Measurements from ENCODE around the gene JAKMIP1.
"Not testable (repeated sequence)": the region's sequence is repeated elsewhere in the genome, so short reads cannot be mapped to it uniquely, and the experiment has no call there.

The JAKMIP1 gene

GRCh38 chr4:6229095-6229494, 28.7 kb upstream of the JAKMIP1 start:
- DNase-seq (ENCODE audit: low read depth in 2 of 2), result no peak

GRCh38 chr4:6228158-6229067, 28.1 kb upstream of the JAKMIP1 start:
- no peak for DNase-seq (ENCODE audit: low read depth in 2 of 2)

GRCh38 chr4:6227412-6228157, 27.2 kb upstream of the JAKMIP1 start:
- no peak for DNase-seq (ENCODE audit: low read depth in 2 of 2)

- DNase-seq (ENCODE audit: low read depth in 2 of 2), result no peak
These were observed 26.2 kb upstream of the JAKMIP1 start for GRCh38 chr4:6226506-6226905.

GRCh38 chr4:6225469-6225868, 25.1 kb upstream of the JAKMIP1 start:
- DNase-seq (ENCODE audit: low read depth in 2 of 2), result no peak

- DNase-seq (ENCODE audit: low read depth in 2 of 2), result no peak
These were observed 24.4 kb upstream of the JAKMIP1 start for GRCh38 chr4:6224735-6225134.

GRCh38 chr4:6222761-6223292, 22.5 kb upstream of the JAKMIP1 start:
- no peak for DNase-seq (ENCODE audit: low read depth in 2 of 2)

- DNase-seq (ENCODE audit: low read depth in 2 of 2), result no peak
These were observed 21.8 kb upstream of the JAKMIP1 start for GRCh38 chr4:6221851-6222760.

GRCh38 chr4:6221301-6221850, 21.0 kb upstream of the JAKMIP1 start:
- no peak for DNase-seq (ENCODE audit: low read depth in 2 of 2)

- no peak for DNase-seq (ENCODE audit: low read depth in 2 of 2)
These were observed 17.5 kb upstream of the JAKMIP1 start for GRCh38 chr4:6217716-6218381.

GRCh38 chr4:6216588-6216987, 16.2 kb upstream of the JAKMIP1 start:
- no peak for DNase-seq (ENCODE audit: low read depth in 2 of 2)

GRCh38 chr4:6209921-6210320, 9.6 kb upstream of the JAKMIP1 start:
- DNase-seq (ENCODE audit: low read depth in 2 of 2), result no peak

- DNase-seq (ENCODE audit: low read depth in 2 of 2), result not testable (repeated sequence)
These were observed 8.9 kb upstream of the JAKMIP1 start for GRCh38 chr4:6209291-6209690.

- DNase-seq (ENCODE audit: low read depth in 2 of 2), result no peak
These were observed 8.1 kb upstream of the JAKMIP1 start for GRCh38 chr4:6208416-6208815.

GRCh38 chr4:6207602-6208001, 7.3 kb upstream of the JAKMIP1 start:
- no peak for DNase-seq (ENCODE audit: low read depth in 2 of 2)

GRCh38 chr4:6206771-6207290, 6.5 kb upstream of the JAKMIP1 start:
- no peak for DNase-seq (ENCODE audit: low read depth in 2 of 2)

- no peak for DNase-seq (ENCODE audit: low read depth in 2 of 2)
These were observed 5.6 kb upstream of the JAKMIP1 start for GRCh38 chr4:6205973-6206372.

GRCh38 chr4:6205567-6205931, 5.2 kb upstream of the JAKMIP1 start:
- DNase-seq (ENCODE audit: low read depth in 2 of 2), result no peak

- DNase-seq (ENCODE audit: low read depth in 2 of 2), result no peak
These were observed 4.7 kb upstream of the JAKMIP1 start for GRCh38 chr4:6204871-6205566.

GRCh38 chr4:6204098-6204497, 3.7 kb upstream of the JAKMIP1 start:
- no peak for DNase-seq (ENCODE audit: low read depth in 2 of 2)

Measured in fibroblast of skin of left biceps (primary cell).